ENCODE results near the gene LYPD6.

LYPD6 gene

GRCh38 chr2:149410701-149411484 lies 80.5 kb downstream of the LYPD6 start:
- no peak for DNase-seq

GRCh38 chr2:149413487-149413886 lies 83.1 kb downstream of the LYPD6 start:
- DNase-seq: no peak

- no peak for DNase-seq
Observed at GRCh38 chr2:149415086-149415485, 84.7 kb downstream of the LYPD6 start.

- no peak for DNase-seq
Observed at GRCh38 chr2:149418065-149418464, 87.7 kb downstream of the LYPD6 start.

GRCh38 chr2:149420053-149420963 lies 89.9 kb downstream of the LYPD6 start:
- no peak for DNase-seq

- no peak for DNase-seq
Observed at GRCh38 chr2:149421791-149422190, 91.4 kb downstream of the LYPD6 start.

- no peak for DNase-seq
Observed at GRCh38 chr2:149422337-149422990, 92.1 kb downstream of the LYPD6 start.

- DNase-seq: no peak
Observed at GRCh38 chr2:149422991-149423338, 92.6 kb downstream of the LYPD6 start.

GRCh38 chr2:149423630-149424029 lies 93.2 kb downstream of the LYPD6 start:
- no peak for DNase-seq

- no peak for DNase-seq
Observed at GRCh38 chr2:149427387-149427786, 97.0 kb downstream of the LYPD6 start.

GRCh38 chr2:149428783-149429182 lies 98.4 kb downstream of the LYPD6 start:
- DNase-seq: no peak

GRCh38 chr2:149430743-149431736 lies 100.7 kb downstream of the LYPD6 start:
- DNase-seq: no peak

- no peak for DNase-seq
Observed at GRCh38 chr2:149438330-149438960, 108.1 kb downstream of the LYPD6 start.

- no peak for DNase-seq
Observed at GRCh38 chr2:149441255-149441654, 110.9 kb downstream of the LYPD6 start.

- DNase-seq: no peak
Observed at GRCh38 chr2:149442346-149442745, 112.0 kb downstream of the LYPD6 start.

- no peak for DNase-seq
Observed at GRCh38 chr2:149443150-149443549, 112.8 kb downstream of the LYPD6 start.

GRCh38 chr2:149446748-149447147 lies 116.4 kb downstream of the LYPD6 start:
- no peak for DNase-seq

GRCh38 chr2:149448315-149448714 lies 117.9 kb downstream of the LYPD6 start:
- DNase-seq: no peak

GRCh38 chr2:149449017-149449416 lies 118.6 kb downstream of the LYPD6 start:
- no peak for DNase-seq

GRCh38 chr2:149451417-149452165 lies 121.2 kb downstream of the LYPD6 start:
- DNase-seq: no peak

- DNase-seq: no peak
Observed at GRCh38 chr2:149456285-149456684, 125.9 kb downstream of the LYPD6 start.
